NB4 (cell line): ENCODE results near the gene MEI1.

Experiments
- CTCF ChIP-seq: IDR thresholded peaks from one replicate; pipeline ENCODE4 v1.5.1; 2012; ENCODE audit warnings: low read depth, low read length
- MYC ChIP-seq: IDR thresholded peaks from 2 replicates; pipeline ENCODE4 v1.6.1; 2011; ENCODE audit warnings: low read depth, low read length
- POLR2A ChIP-seq: IDR thresholded peaks from 2 replicates; pipeline ENCODE4 v1.6.1; 2011; ENCODE audit warnings: mild to moderate bottlenecking; ENCODE audit not compliant: insufficient read length; ENCODE audit errors: extremely low read depth

GRCh38 chr22:41819257-41819656, 120.0 kb downstream of the MEI1 start:
- TF ChIP-seq CTCF (no peak), MYC (no peak), POLR2A (no peak)
